Calu3 (cell line): Measurements from ENCODE around the gene KLHDC4. TPM values are rescaled to one million over a fixed set of nuclear protein-coding genes. Genes with fewer than 3 reads are reported as not detected.

Experiments used
- BruUV-seq: library from RNA; stranded (reverse); fragments of 400-500 nt; replicated peaks from 2 replicates; lab custom pipeline; 2021; lab: Mats Ljungman, UMichigan
- CTCF ChIA-PET: fragments of 300-600 bp; sonication (Branson Sonifier 250); formaldehyde crosslinking; loops from one replicate; lab custom pipeline; 2022; ENCODE audit warnings: antibody characterized with exemption; lab: Charles Lee
- DNase-seq: peaks from one replicate; pipeline ENCODE4 v3.0.0; 2022
- H3K27ac Mint-ChIP-seq: one replicate; pipeline ENCODE4 v1.8.0; 2022; ENCODE audit warnings: mixed read lengths; ENCODE audit not compliant: unreplicated experiment
- H3K27me3 Mint-ChIP-seq: one replicate; pipeline ENCODE4 v1.8.0; 2022; ENCODE audit warnings: mixed read lengths; ENCODE audit not compliant: unreplicated experiment
- H3K36me3 Mint-ChIP-seq: one replicate; pipeline ENCODE4 v1.8.0; 2022; ENCODE audit warnings: mild to moderate bottlenecking, moderate library complexity, mixed read lengths; ENCODE audit not compliant: insufficient read depth, unreplicated experiment
- H3K4me1 Mint-ChIP-seq: one replicate; pipeline ENCODE4 v1.8.0; 2022; ENCODE audit warnings: mild to moderate bottlenecking, low read depth, mixed read lengths; ENCODE audit not compliant: unreplicated experiment
- H3K4me3 Mint-ChIP-seq: one replicate; pipeline ENCODE4 v1.8.0; 2022; ENCODE audit warnings: mild to moderate bottlenecking, low read depth, moderate library complexity, mixed read lengths; ENCODE audit not compliant: unreplicated experiment
- H3K9me3 Mint-ChIP-seq: one replicate; pipeline ENCODE4 v1.8.0; 2022; ENCODE audit warnings: low read depth, mixed read lengths; ENCODE audit not compliant: unreplicated experiment
- intact Hi-C: fragments of 100-400 bp; cut with micrococcal nuclease; formaldehyde crosslinking; loops from one replicate; pipeline ENCODE4 v1.10.0; 2022; ENCODE audit not compliant: unreplicated experiment
- total RNA-seq: library from RNA; stranded (reverse); gene quantifications from 2 replicates; pipeline ENCODE4 v1.2.3, GENCODE V29; 2022
- TF ChIP-seq, protein P1 (sequence below): fragments of 200-600 bp; IDR thresholded peaks from one replicate; pipeline ENCODE4 v1.8.0; 2022; ENCODE audit warnings: antibody characterized with exemption; ENCODE audit not compliant: unreplicated experiment

KLHDC4 gene
- total RNA-seq, 1 experiment from 2014 or later: 106 TPM

GRCh38 chr16:87803385-87803784 lies 37.6 kb upstream of the KLHDC4 start:
- no peaks in the 10 kb centered on the region for H3K27me3 Mint-ChIP-seq
- H3K36me3 Mint-ChIP-seq: peaks cover 24% of the 10 kb centered on the region
- H3K27ac Mint-ChIP-seq: no peak overlapping the region
- TF ChIP-seq, protein P1, sequence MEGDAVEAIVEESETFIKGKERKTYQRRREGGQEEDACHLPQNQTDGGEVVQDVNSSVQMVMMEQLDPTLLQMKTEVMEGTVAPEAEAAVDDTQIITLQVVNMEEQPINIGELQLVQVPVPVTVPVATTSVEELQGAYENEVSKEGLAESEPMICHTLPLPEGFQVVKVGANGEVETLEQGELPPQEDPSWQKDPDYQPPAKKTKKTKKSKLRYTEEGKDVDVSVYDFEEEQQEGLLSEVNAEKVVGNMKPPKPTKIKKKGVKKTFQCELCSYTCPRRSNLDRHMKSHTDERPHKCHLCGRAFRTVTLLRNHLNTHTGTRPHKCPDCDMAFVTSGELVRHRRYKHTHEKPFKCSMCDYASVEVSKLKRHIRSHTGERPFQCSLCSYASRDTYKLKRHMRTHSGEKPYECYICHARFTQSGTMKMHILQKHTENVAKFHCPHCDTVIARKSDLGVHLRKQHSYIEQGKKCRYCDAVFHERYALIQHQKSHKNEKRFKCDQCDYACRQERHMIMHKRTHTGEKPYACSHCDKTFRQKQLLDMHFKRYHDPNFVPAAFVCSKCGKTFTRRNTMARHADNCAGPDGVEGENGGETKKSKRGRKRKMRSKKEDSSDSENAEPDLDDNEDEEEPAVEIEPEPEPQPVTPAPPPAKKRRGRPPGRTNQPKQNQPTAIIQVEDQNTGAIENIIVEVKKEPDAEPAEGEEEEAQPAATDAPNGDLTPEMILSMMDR: no peak
- peaks cover 21% of the 10 kb centered on the region for H3K4me1 Mint-ChIP-seq
- intact Hi-C loops: no loop called here
- CTCF ChIA-PET: interaction anchor here (1.4 kb wide), 1 partner anchor 24 kb away, joined by 4 read pairs; no protein-coding TSS in a partner anchor
- no peak for DNase-seq
- no peak overlapping the region for H3K4me3 Mint-ChIP-seq
- no TSS peak for BruUV-seq
- H3K9me3 Mint-ChIP-seq: no peaks in the 10 kb centered on the region

GRCh38 chr16:87802670-87803069 lies 36.9 kb upstream of the KLHDC4 start:
- Mint-ChIP-seq H3K9me3 (no peaks in the 10 kb centered on the region), H3K36me3 (peaks cover 21% of the 10 kb centered on the region), H3K4me1 (peaks cover 16% of the 10 kb centered on the region), H3K27ac (no peak overlapping the region), H3K4me3 (no peak overlapping the region), H3K27me3 (no peaks in the 10 kb centered on the region)
- DNase-seq: no peak
- BruUV-seq: no TSS peak
- intact Hi-C loops: no loop called here
- TF ChIP-seq, protein P1: no peak
- CTCF ChIA-PET: interaction anchor here (1.4 kb wide), 1 partner anchor 23 kb away, joined by 4 read pairs; no protein-coding TSS in a partner anchor

DNA sequence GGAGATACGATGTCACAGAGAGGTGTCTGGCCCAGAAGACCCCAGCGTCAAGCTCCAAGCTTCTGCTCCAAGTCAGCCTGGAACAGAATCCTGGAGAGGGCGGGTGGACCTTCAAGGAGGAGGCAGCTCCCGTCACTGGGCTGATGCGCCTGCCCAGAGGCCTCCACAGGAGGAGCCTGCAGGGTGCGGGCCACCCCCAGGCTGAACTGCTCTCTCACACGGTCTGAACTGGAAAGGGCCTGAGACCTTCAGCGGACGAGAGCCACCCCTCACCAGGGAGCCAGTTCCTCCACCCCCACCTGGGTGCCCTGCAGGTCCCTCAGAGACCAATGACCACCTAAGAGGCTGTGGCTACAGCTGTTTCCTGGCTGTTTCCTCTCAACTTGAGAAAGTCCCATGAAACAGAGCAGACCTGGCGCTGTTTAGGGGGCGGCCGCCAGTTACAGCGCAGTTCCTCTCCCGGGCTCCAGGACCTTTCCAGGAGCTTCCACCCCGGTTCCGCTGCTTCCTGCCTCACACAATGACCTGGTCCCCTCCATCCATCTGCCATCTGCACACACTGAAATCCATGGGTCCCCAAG lies 36.0 kb upstream of the KLHDC4 start:
- CTCF ChIA-PET: no interaction called here

DNA sequence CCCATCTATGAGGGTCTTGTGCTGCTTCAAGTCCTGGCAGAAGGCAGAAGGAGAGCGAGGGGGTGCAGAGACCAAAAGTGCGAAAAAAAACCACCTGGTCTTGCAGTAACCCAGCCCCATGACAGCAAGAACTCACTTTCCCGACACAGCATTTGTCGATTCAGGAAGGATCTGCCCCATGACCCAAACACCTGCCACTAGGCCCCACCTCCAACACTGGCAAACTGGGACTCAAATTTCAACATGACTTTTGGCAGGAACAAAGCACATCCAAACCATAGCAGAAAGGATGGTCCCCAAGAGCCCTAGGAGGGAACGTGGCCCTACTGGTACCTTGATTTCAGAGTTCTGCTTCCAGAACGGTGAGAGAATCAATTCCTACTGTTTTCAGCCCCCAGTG lies 34.7 kb upstream of the KLHDC4 start:
- TF ChIP-seq, protein P1: no peak
- intact Hi-C loops: no loop called here
- no peak overlapping the region for H3K27ac Mint-ChIP-seq
- H3K4me3 Mint-ChIP-seq: no peak overlapping the region
- BruUV-seq: no TSS peak
- H3K36me3 Mint-ChIP-seq: peaks cover 3% of the 10 kb centered on the region
- H3K9me3 Mint-ChIP-seq: no peaks in the 10 kb centered on the region
- CTCF ChIA-PET: interaction anchor here (0.7 kb wide), 1 partner anchor 20 kb away, joined by 3 read pairs; no protein-coding TSS in a partner anchor
- H3K27me3 Mint-ChIP-seq: no peaks in the 10 kb centered on the region
- H3K4me1 Mint-ChIP-seq: no peaks in the 10 kb centered on the region
- no peak for DNase-seq

More for the DNA sequence above, 36.0 kb upstream of the KLHDC4 start:
- TF ChIP-seq, protein P1: no peak
- Mint-ChIP-seq H3K27me3 (no peaks in the 10 kb centered on the region), H3K4me3 (no peak overlapping the region), H3K36me3 (peaks cover 15% of the 10 kb centered on the region), H3K27ac (no peak overlapping the region), H3K4me1 (peaks cover 8% of the 10 kb centered on the region), H3K9me3 (no peaks in the 10 kb centered on the region)
- intact Hi-C loops: no loop called here
- no peak for DNase-seq
- BruUV-seq: no TSS peak
